Measurements from ENCODE around the gene FAM187B.

The FAM187B gene

DNA sequence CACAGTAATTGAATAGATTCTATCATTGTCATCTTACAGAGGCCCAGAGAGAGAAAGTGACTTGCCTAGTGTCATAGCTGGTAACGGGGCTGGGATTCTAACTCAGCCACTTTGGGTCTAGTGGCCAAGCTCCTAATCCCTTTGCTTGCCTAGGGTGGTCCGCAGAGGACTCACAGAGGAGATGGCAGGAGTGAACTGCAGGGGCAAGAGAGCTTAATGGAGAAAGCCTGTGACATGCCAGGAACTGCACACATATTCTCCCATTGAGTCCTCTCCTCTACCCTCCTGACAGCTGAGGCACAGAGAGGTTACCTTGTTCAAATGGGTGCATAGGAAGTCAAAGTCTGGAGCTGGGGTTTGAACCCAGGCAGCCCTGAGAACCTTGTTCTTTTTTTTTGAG, 22.9 kb upstream of the FAM187B start:
- TF ChIP-seq, protein P1, sequence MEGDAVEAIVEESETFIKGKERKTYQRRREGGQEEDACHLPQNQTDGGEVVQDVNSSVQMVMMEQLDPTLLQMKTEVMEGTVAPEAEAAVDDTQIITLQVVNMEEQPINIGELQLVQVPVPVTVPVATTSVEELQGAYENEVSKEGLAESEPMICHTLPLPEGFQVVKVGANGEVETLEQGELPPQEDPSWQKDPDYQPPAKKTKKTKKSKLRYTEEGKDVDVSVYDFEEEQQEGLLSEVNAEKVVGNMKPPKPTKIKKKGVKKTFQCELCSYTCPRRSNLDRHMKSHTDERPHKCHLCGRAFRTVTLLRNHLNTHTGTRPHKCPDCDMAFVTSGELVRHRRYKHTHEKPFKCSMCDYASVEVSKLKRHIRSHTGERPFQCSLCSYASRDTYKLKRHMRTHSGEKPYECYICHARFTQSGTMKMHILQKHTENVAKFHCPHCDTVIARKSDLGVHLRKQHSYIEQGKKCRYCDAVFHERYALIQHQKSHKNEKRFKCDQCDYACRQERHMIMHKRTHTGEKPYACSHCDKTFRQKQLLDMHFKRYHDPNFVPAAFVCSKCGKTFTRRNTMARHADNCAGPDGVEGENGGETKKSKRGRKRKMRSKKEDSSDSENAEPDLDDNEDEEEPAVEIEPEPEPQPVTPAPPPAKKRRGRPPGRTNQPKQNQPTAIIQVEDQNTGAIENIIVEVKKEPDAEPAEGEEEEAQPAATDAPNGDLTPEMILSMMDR (conservative IDR thresholded peaks at IDR 0.05; ENCODE audit: low read length), result no peak
- no peak for DNase-seq (ENCODE audit: low read depth)
- no peak overlapping the region for H3K4me3 ChIP-seq (ENCODE audit: low read length)

DNA sequence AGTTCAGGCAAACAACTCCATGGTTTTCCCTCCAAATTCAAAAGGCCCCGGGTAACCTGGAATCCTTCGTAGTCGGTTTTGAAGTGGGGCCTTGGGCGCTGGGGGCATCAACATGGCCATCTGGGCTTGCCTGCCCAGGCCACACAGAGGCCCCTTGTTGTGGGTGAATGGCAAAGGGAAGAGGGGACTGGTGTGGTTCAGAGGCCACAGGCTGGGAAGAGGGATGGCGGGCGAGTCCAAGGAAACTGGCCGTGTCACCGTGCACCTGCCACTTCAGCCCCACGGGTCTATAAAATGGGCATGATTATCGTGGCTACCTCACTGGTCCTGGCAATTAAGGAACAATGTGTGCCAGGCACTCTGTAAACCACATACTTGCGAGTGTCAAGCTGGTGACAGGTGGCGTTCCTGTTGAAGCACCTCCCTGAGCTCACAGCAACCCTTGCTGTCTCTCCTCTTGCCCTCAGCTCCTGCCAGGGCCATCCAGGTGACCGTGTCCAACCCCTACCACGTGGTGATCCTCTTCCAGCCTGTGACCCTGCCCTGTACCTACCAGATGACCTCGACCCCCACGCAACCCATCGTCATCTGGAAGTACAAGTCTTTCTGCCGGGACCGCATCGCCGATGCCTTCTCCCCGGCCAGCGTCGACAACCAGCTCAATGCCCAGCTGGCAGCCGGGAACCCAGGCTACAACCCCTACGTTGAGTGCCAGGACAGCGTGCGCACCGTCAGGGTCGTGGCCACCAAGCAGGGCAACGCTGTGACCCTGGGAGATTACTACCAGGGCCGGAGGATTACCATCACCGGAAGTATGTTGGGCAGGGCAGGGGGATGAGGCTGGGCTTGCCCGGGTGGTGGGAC, 21.5 kb upstream of the FAM187B start:
- H3K4me3 ChIP-seq (ENCODE audit: low read length), result no peak overlapping the region
- DNase-seq (ENCODE audit: low read depth), result no peak
- TF ChIP-seq, protein P1 (conservative IDR thresholded peaks at IDR 0.05; ENCODE audit: low read length), result no peak

DNA sequence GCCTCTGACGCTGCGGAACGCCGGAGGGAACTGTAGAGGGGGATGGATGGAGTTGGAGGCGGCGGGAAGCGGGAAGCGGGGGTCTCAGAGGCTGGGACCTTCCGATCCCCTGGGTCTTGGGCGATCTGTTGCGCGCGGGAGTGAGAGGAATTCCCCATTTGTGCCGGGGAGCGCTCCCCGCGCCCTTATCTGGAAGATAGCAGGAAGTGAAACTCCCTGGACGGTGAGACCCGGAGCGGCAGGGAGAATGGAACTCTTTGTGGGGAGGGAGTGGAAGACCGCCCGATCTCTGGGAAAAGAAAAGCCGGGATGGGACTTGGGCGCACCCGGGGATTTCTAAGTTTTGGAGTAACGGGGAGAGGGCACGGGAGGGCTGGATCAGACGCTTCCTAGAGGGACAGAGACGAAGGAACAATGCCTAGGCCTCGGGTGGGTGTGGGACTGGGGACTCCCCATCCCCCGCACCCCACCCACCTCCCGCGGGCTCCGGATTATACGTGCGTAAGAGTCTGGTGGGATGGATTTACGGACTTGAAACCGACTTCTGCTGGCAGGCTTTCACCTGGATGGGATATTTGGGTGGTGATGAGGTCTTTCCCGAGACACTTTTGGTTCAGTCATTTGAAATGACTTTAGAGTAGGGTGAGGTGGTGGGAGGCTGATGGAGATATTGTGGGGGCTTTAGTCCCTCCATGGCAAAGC, 20.8 kb upstream of the FAM187B start:
- H3K4me3 ChIP-seq (ENCODE audit: low read length), result no peak overlapping the region
- no peak for DNase-seq (ENCODE audit: low read depth)
- TF ChIP-seq, protein P1 (conservative IDR thresholded peaks at IDR 0.05; ENCODE audit: low read length), result no peak

DNA sequence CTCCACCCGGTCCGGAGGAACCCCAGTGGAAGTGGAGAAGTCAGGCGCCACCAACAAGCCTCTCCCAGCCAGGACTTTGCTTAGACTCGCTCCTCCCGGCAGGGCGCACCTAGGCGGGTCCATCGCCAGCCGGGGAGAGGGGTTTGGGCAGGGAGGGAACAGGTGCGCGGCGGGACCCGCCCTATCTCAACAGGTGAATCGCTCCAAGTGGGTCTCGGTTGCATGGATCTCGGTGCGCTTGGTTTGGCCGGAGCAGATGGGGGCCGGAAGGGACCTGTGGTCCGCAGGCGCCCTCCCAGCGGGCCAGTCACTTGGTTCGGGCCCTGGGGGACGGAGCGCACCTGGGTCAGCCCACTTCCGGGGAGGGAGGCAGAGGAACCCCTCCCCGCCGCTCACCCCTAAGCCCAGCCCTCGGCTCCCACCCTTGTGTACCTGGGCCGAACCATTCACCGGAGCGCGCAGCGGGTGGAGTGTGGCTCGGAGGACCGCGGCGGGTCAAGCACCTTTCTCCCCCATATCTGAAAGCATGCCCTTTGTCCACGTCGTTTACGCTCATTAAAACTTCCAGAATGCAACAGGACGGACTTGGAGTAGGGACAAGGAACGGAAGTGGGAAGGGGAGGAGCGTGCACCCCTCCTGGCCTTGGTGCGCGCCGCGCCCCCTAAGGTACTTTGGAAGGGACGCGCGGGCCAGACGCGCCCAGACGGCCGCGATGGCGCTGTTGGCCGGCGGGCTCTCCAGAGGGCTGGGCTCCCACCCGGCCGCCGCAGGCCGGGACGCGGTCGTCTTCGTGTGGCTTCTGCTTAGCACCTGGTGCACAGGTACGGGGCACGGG, 20.0 kb upstream of the FAM187B start, which contains the start of gene LSR:
LSR (plus strand) TSS at position 693 of the 836 bp plus-strand sequence; CDS start at position 714, 21 bp downstream.
- no peak for DNase-seq (ENCODE audit: low read depth)
- TF ChIP-seq, protein P1 (conservative IDR thresholded peaks at IDR 0.05; ENCODE audit: low read length), result no peak
- no peak within 1 kb of the TSS for H3K4me3 ChIP-seq (ENCODE audit: low read length)

DNA sequence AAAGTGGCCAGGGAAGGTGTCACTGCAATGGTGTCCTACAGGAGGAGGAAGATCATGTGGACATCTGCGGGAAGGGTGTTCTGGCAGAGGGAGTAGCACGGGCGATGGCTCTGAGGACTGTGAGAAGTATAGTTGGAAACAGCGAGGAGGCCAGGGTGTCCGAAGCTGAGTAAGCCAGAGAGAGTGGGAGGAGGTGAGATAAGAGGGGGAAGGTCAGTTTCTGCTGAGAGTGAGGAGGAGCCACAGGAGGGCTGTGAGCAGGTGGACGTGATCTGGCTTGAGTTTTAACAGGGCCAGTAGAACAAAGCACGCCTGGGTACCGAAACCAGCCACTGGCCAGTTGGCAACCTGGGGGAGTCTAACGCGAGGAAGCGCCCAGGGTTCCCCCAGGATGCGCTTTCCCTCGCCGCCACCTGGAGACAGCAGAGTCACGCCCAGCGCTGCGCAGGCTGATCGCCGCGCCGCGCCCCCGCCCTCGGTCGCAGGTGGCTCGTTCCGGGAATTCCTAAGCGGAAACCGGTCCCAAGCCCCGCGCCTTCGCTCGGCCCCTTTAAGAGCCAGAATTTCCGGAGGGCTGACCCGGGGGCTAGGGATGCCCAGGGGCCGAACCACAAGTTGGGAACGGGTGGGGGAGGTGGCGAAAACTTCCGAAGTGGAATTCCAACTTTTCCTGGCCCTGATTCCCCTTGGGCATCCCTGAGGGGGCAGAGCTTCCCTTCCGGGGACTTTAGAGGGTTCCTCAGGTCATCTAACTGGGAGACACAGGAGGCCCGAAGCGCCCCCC, 19.2 kb upstream of the FAM187B start:
- TF ChIP-seq, protein P1 (conservative IDR thresholded peaks at IDR 0.05; ENCODE audit: low read length), result no peak
- no peak for DNase-seq (ENCODE audit: low read depth)
- no peak overlapping the region for H3K4me3 ChIP-seq (ENCODE audit: low read length)

DNA sequence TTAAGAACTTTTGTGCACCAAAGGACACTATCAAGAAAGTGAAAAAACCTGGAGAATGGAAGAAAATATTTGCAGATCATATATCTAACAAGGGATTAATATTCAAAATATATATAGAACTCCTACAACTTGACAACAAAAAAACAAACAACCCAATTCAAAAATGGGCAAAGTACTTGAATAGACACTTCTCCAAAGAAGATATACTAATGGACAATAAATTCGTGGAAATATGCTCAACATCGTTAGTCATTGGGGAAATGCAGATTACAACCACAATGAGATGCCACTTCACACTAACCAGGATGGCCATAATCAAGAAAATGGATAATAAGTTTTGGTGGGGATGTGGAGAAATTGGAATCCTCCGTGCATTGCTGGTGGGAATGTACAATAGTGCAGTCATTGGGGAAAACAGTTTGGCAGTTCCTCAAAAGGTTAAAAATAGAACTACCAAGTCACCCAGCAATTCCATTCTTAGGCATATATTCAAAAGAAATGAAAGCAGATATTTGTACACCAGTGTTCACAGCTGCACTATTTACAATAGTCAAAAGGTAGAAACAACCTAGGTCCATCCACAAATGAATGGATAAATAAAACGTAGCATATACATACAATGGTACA, 18.0 kb upstream of the FAM187B start:
- TF ChIP-seq, protein P1 (conservative IDR thresholded peaks at IDR 0.05; ENCODE audit: low read length), result no peak
- DNase-seq (ENCODE audit: low read depth), result no peak
- no peak overlapping the region for H3K4me3 ChIP-seq (ENCODE audit: low read length)
